SK-N-SH treated with all-trans-retinoic acid at 6 μM for 48 hours (cell line): ENCODE measurements around the gene RAD9B.

Experiments used
- ESRRG ChIP-seq: fragments of 250-450 bp; sonication (Bioruptor Pico); IDR thresholded peaks from 2 replicates; pipeline ENCODE4 v1.6.1; 2021; ENCODE audit warnings: mild to moderate bottlenecking
- ZFP3 ChIP-seq: fragments of 250-450 bp; sonication (Bioruptor Pico); IDR thresholded peaks from 2 replicates; pipeline ENCODE4 v1.5.0; 2020; ENCODE audit warnings: mild to moderate bottlenecking, moderate library complexity
- ZNF8 ChIP-seq: fragments of 450-650 bp; formaldehyde crosslinking; IDR thresholded peaks from 2 replicates; pipeline ENCODE4 v1.5.0; 2020; ENCODE audit warnings: mild to moderate bottlenecking, moderate library complexity
- TF ChIP-seq, protein P1 (sequence below): fragments of 250-450 bp; sonication (Bioruptor Pico); IDR thresholded peaks from 2 replicates; pipeline ENCODE4 v1.5.1; 2020; ENCODE audit warnings: low read depth, mild to moderate bottlenecking, moderate library complexity
- TF ChIP-seq, protein P2 (sequence below): fragments of 250-450 bp; sonication (Bioruptor Pico); IDR thresholded peaks from 2 replicates; pipeline ENCODE4 v1.5.0; 2020; ENCODE audit warnings: mild to moderate bottlenecking, moderate library complexity

GRCh38 chr12:110475426-110475825 is 26.7 kb upstream of the RAD9B start:
- TF ChIP-seq ZFP3 (CRISPR knock-in tag) (no peak), ESRRG (CRISPR knock-in tag) (no peak), ZNF8 (no peak)
- TF ChIP-seq, protein P1, sequence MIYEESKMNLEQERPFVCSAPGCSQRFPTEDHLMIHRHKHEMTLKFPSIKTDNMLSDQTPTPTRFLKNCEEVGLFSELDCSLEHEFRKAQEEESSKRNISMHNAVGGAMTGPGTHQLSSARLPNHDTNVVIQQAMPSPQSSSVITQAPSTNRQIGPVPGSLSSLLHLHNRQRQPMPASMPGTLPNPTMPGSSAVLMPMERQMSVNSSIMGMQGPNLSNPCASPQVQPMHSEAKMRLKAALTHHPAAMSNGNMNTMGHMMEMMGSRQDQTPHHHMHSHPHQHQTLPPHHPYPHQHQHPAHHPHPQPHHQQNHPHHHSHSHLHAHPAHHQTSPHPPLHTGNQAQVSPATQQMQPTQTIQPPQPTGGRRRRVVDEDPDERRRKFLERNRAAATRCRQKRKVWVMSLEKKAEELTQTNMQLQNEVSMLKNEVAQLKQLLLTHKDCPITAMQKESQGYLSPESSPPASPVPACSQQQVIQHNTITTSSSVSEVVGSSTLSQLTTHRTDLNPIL: no peak
- TF ChIP-seq, protein P2, sequence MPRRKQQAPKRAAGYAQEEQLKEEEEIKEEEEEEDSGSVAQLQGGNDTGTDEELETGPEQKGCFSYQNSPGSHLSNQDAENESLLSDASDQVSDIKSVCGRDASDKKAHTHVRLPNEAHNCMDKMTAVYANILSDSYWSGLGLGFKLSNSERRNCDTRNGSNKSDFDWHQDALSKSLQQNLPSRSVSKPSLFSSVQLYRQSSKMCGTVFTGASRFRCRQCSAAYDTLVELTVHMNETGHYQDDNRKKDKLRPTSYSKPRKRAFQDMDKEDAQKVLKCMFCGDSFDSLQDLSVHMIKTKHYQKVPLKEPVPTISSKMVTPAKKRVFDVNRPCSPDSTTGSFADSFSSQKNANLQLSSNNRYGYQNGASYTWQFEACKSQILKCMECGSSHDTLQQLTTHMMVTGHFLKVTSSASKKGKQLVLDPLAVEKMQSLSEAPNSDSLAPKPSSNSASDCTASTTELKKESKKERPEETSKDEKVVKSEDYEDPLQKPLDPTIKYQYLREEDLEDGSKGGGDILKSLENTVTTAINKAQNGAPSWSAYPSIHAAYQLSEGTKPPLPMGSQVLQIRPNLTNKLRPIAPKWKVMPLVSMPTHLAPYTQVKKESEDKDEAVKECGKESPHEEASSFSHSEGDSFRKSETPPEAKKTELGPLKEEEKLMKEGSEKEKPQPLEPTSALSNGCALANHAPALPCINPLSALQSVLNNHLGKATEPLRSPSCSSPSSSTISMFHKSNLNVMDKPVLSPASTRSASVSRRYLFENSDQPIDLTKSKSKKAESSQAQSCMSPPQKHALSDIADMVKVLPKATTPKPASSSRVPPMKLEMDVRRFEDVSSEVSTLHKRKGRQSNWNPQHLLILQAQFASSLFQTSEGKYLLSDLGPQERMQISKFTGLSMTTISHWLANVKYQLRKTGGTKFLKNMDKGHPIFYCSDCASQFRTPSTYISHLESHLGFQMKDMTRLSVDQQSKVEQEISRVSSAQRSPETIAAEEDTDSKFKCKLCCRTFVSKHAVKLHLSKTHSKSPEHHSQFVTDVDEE (CRISPR knock-in tag): no peak
